A549 (cell line): ENCODE results near the gene INSYN1. TPM values are rescaled to one million over a fixed set of nuclear protein-coding genes. Genes with fewer than 3 reads are reported as not detected.
A peak's percentile ranks its signal among the peaks of the same experiment; 100 is the strongest.

Source experiments
- ATAC-seq, 2 experiments: fragments of 200-7000 bp in 1 of 2; fragments of >200 bp in 1 of 2; cut with Nextera tagmentation in 1 of 2; cut with Tn5 transposase in 1 of 2; 3 replicates each; pipeline versions ENCODE4 v1.8.0 to v1.9.1; 2018 to 2020; ENCODE audit warnings: mild to moderate bottlenecking in 1 of 2, moderate library complexity in 1 of 2
- CTCF ChIA-PET: fragments of 300-600 bp; sonication (Branson Sonifier 250); formaldehyde crosslinking; extraction: SDS; loops from one replicate; lab custom pipeline; 2021; ENCODE audit warnings: antibody characterized with exemption, inconsistent platforms; lab: Yijun Ruan, JAX
- POLR2A ChIA-PET: fragments of 350-600 bp; formaldehyde crosslinking; extraction: SDS; loops from one replicate; lab custom pipeline; 2021; ENCODE audit warnings: antibody characterized with exemption, inconsistent platforms; lab: Yijun Ruan, JAX
- DNase-seq, 2 experiments: peaks; one replicate each; pipeline versions ENCODE4 v3.0.0 to v3.0.0-alpha.2; 2011 to 2016; ENCODE audit warnings: low read depth in 1 of 2, low spot score in 1 of 2
- FAIRE-seq: peaks from 2 replicates; lab custom pipeline; 2011; peaks lifted over from hg19 to GRCh38; lab: Jason Lieb, UNC
- H3K27ac ChIP-seq, 2 experiments: fragments of >200 bp; sonication (Bioruptor Twin); formaldehyde crosslinking; 3 replicates each; pipeline ENCODE4 v1.5.1; 2016 to 2017
- H3K4me1 ChIP-seq: fragments of >200 bp; sonication (Bioruptor Twin); formaldehyde crosslinking; 3 replicates; pipeline ENCODE4 v1.6.1; 2016
- H3K4me2 ChIP-seq: fragments of >200 bp; sonication (Bioruptor Twin); formaldehyde crosslinking; 3 replicates; pipeline ENCODE4 v1.6.1; 2016
- H3K4me3 ChIP-seq: fragments of >200 bp; sonication (Bioruptor Twin); formaldehyde crosslinking; 3 replicates; pipeline ENCODE4 v1.5.1; 2016
- H3K9me3 ChIP-seq: fragments of >200 bp; sonication (Bioruptor Twin); formaldehyde crosslinking; 3 replicates; pipeline ENCODE4 v1.6.1; 2016
- CBX8 ChIP-seq: fragments of 200-600 bp; sonication (generic); IDR thresholded peaks from 2 replicates; pipeline ENCODE4 v1.6.1; 2016
- CHD2 ChIP-seq: fragments of 150-350 bp; IDR thresholded peaks from 2 replicates; pipeline ENCODE4 v1.6.1; 2014; ENCODE audit warnings: low read length; ENCODE audit not compliant: partially characterized antibody
- EHF ChIP-seq: fragments of 250-450 bp; sonication (Bioruptor Pico); IDR thresholded peaks from 2 replicates; pipeline ENCODE4 v1.5.0; 2020; ENCODE audit warnings: mild to moderate bottlenecking
- EHMT2 ChIP-seq: fragments of 200-600 bp; sonication (generic); IDR thresholded peaks from 2 replicates; pipeline ENCODE4 v1.6.1; 2016; ENCODE audit warnings: antibody characterized with exemption, low read depth, mild to moderate bottlenecking, moderate library complexity
- ELK1 ChIP-seq: fragments of 150-350 bp; IDR thresholded peaks from 2 replicates; pipeline ENCODE4 v1.6.1; 2014; ENCODE audit warnings: low read depth, mild to moderate bottlenecking, low read length
- EP300 ChIP-seq, 2 experiments: fragments of >200 bp; sonication (Bioruptor Twin); formaldehyde crosslinking; IDR thresholded peaks; 2 replicates in 1 of 2; 3 replicates in 1 of 2; pipeline ENCODE4 v1.6.1; 2016 to 2017
- ESRRA ChIP-seq: fragments of 150-350 bp; IDR thresholded peaks from 2 replicates; pipeline ENCODE4 v1.6.1; 2014; ENCODE audit warnings: mild to moderate bottlenecking, low read length, borderline replicate concordance
- GATA3 ChIP-seq: IDR thresholded peaks from 2 replicates; pipeline ENCODE4 v1.6.1; 2012; ENCODE audit warnings: borderline replicate concordance
- HES2 ChIP-seq: fragments of >200 bp; sonication (Bioruptor Twin); formaldehyde crosslinking; IDR thresholded peaks from 2 replicates; pipeline ENCODE4 v1.6.1; 2016
- HEYL ChIP-seq: fragments of 250-450 bp; sonication (Bioruptor Pico); IDR thresholded peaks from 2 replicates; pipeline ENCODE4 v1.8.0; 2021; ENCODE audit warnings: mild to moderate bottlenecking, moderate library complexity
- HOXB13 ChIP-seq: fragments of 250-450 bp; sonication (Bioruptor Pico); IDR thresholded peaks from 2 replicates; pipeline ENCODE4 v1.5.0; 2020; ENCODE audit warnings: low read depth, mild to moderate bottlenecking, moderate library complexity
- KDM1A ChIP-seq: fragments of 200-600 bp; sonication (generic); IDR thresholded peaks from 2 replicates; pipeline ENCODE4 v1.6.1; 2016; ENCODE audit warnings: low read depth, mild to moderate bottlenecking
- KDM5A ChIP-seq: fragments of 200-600 bp; sonication (generic); IDR thresholded peaks from 2 replicates; pipeline ENCODE4 v1.6.1; 2016; ENCODE audit warnings: antibody characterized with exemption, mild to moderate bottlenecking
- MAFK ChIP-seq: fragments of 450-650 bp; IDR thresholded peaks from 2 replicates; pipeline ENCODE4 v1.6.1; 2014; ENCODE audit not compliant: partially characterized antibody
- NFE2L2 ChIP-seq: fragments of 150-350 bp; conservative IDR thresholded peaks from 2 replicates; pipeline ENCODE4 v1.6.1; 2014; ENCODE audit warnings: low read length
- NPAS2 ChIP-seq: fragments of 250-450 bp; sonication (Bioruptor Pico); IDR thresholded peaks from 2 replicates; pipeline ENCODE4 v1.8.0; 2022; ENCODE audit warnings: mild to moderate bottlenecking, moderate library complexity, borderline replicate concordance
- PBX3 ChIP-seq: IDR thresholded peaks from 2 replicates; pipeline ENCODE4 v1.6.1; 2012
- PHF8 ChIP-seq: fragments of 200-600 bp; sonication (generic); IDR thresholded peaks from 2 replicates; pipeline ENCODE4 v1.6.1; 2016; ENCODE audit warnings: low read depth, mild to moderate bottlenecking, antibody characterized with exemption, moderate library complexity, borderline replicate concordance
- POLR2AphosphoS2 ChIP-seq: conservative IDR thresholded peaks from 2 replicates; pipeline ENCODE4 v1.6.1; 2012; ENCODE audit warnings: low read length, improper control_type of control experiment, inconsistent platforms
- RAD21 ChIP-seq, 2 experiments: fragments of >200 bp in 1 of 2; sonication (Bioruptor Twin) in 1 of 2; formaldehyde crosslinking in 1 of 2; IDR thresholded peaks in 1 of 2; conservative IDR thresholded peaks in 1 of 2; 2 replicates in 1 of 2; 3 replicates in 1 of 2; pipeline ENCODE4 v1.6.1; 2012 to 2018; ENCODE audit warnings: inconsistent platforms in 1 of 2
- RCOR1 ChIP-seq: fragments of 150-350 bp; IDR thresholded peaks from 2 replicates; pipeline ENCODE4 v1.6.1; 2014; ENCODE audit warnings: antibody characterized with exemption, low read length, low read depth
- ZFP36 ChIP-seq: fragments of 450-650 bp; IDR thresholded peaks from 2 replicates; pipeline ENCODE4 v1.6.1; 2014; ENCODE audit warnings: borderline replicate concordance; ENCODE audit not compliant: partially characterized antibody
- ZNF302 ChIP-seq: fragments of 250-450 bp; sonication (Bioruptor Pico); IDR thresholded peaks from 2 replicates; pipeline ENCODE4 v1.9.0; 2021; ENCODE audit warnings: inconsistent platforms, mild to moderate bottlenecking, moderate library complexity
- ZSCAN20 ChIP-seq: fragments of 250-450 bp; sonication (Bioruptor Pico); IDR thresholded peaks from 2 replicates; pipeline ENCODE4 v1.8.0; 2022; ENCODE audit warnings: mild to moderate bottlenecking, moderate library complexity
- WGBS: methylation state at CpG from one replicate; pipeline ENCODE4 v1.1.6; 2017; ENCODE audit errors: missing lambda C conversion rate; 5-methylcytosine and 5-hydroxymethylcytosine counted together
- polyA plus RNA-seq, 4 experiments: library from polyadenylated mRNA; depleted of rRNA in 3 of 4; stranded (reverse); fragments of >200 nt; fragmentation: RNase III in 1 of 4; extraction: RNeasy Plus Mini Kit Qiagen cat#74134 plus additional on column Dnase treatment in 1 of 4; gene quantifications; 2 replicates in 3 of 4; 3 replicates in 1 of 4; pipeline ENCODE4 v1.2.3, GENCODE V29; 2011 to 2017
- TF ChIP-seq, protein P1 (sequence below): fragments of 250-450 bp; sonication (Bioruptor Pico); IDR thresholded peaks from 2 replicates; pipeline ENCODE4 v1.5.0; 2020; ENCODE audit warnings: low read depth, mild to moderate bottlenecking, moderate library complexity

Gene INSYN1
- polyA plus RNA-seq, 2 of the 4 experiments (the other 2 are of a cell fraction): 0.54 to 1.9 TPM

DNA sequence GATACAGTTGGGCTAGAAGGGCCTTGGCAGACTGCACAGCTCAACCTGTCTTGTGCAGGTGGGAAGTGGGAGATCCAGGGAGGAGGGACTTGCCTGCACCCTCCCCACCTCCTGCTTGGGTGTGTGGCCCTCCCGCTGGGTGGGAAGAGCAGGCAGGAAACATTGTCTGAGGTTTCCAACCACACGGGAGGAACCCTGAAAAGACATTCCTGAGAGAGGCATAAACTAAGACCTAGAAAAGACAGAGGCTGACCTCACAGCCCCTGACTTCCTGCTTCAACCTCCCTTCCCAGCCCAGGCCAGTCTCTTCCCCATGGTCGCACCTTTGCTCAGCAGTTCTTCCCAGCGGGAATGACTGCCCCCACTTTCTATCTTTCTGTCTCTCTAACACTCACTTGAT, 46.3 kb upstream of the INSYN1 start:
- Histone ChIP-seq H3K4me1 (peaks cover 29% of the 10 kb centered on the region), H3K27ac (peak overlapping the region; percentile 13 to 83; a peak in 4 of 6 replicates), H3K9me3 (no peaks in the 10 kb centered on the region), H3K4me2 (no peak overlapping the region), H3K4me3 (no peak overlapping the region)
- 69% methylated on average over 4 of the region's 4 CpGs for WGBS
- POLR2A ChIA-PET: no interaction called here
- ATAC-seq (no peak), FAIRE-seq (no peak), DNase-seq (peak in 1 of 2 experiments; percentile 4)
- CTCF ChIA-PET: interaction anchor here (1.1 to 1.5 kb wide), 3 partner anchors 11 to 165 kb away, joined by 4 to 7 read pairs (median 4); no protein-coding TSS in a partner anchor
- no peak for TF ChIP-seq RCOR1
- no peak for TF ChIP-seq KDM1A
- TF ChIP-seq, protein P1, sequence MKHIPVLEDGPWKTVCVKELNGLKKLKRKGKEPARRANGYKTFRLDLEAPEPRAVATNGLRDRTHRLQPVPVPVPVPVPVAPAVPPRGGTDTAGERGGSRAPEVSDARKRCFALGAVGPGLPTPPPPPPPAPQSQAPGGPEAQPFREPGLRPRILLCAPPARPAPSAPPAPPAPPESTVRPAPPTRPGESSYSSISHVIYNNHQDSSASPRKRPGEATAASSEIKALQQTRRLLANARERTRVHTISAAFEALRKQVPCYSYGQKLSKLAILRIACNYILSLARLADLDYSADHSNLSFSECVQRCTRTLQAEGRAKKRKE (CRISPR knock-in tag): no peak
- TF ChIP-seq HEYL (CRISPR knock-in tag): no peak
- no peak for TF ChIP-seq ZSCAN20 (CRISPR knock-in tag)
- TF ChIP-seq KDM5A: no peak
- no peak for TF ChIP-seq NFE2L2
- no peak for TF ChIP-seq ESRRA
- TF ChIP-seq POLR2AphosphoS2: no peak

- Histone ChIP-seq H3K4me1 (peaks cover 29% of the 10 kb centered on the region), H3K9me3 (no peaks in the 10 kb centered on the region), H3K4me2 (no peak overlapping the region), H3K27ac (no peak overlapping the region), H3K4me3 (no peak overlapping the region)
- CTCF ChIA-PET: no interaction called here
- POLR2A ChIA-PET: interaction anchor here (0.5 kb wide), 1 partner anchor 62 kb away, joined by 3 read pairs; no protein-coding TSS in a partner anchor
- 61% methylated on average over 13 of the region's 14 CpGs for WGBS
- DNase-seq: no peak
- no peak for TF ChIP-seq PHF8
- no peak for TF ChIP-seq NFE2L2
- no peak for TF ChIP-seq NPAS2 (CRISPR knock-in tag)
- no peak for TF ChIP-seq GATA3
- TF ChIP-seq RAD21 (conservative IDR thresholded peaks at IDR 0.05 in 1 of 2, IDR thresholded peaks at IDR 0.05 in 1 of 2): no peak
- no peak for TF ChIP-seq EHMT2
- TF ChIP-seq KDM1A: no peak
- TF ChIP-seq, protein P1 (CRISPR knock-in tag): no peak
- no peak for TF ChIP-seq ELK1
- no peak for TF ChIP-seq EP300 (IDR thresholded peaks at IDR 0.05)
- TF ChIP-seq HES2: no peak
- FAIRE-seq: no peak
- no peak for ATAC-seq
These were observed 44.4 kb upstream of the INSYN1 start for GRCh38 chr15:73797366-73798158.

GRCh38 chr15:73796331-73796831, 43.2 kb upstream of the INSYN1 start:
- 82% methylated on average over 9 of the region's 11 CpGs for WGBS
- no peak for DNase-seq
- H3K9me3 ChIP-seq: no peaks in the 10 kb centered on the region
- no peak overlapping the region for H3K4me3 ChIP-seq
- TF ChIP-seq RCOR1 (no peak), CBX8 (no peak), GATA3 (no peak), HOXB13 (CRISPR knock-in tag) (no peak), HEYL (CRISPR knock-in tag) (no peak), MAFK (no peak), ZFP36 (no peak), EHF (CRISPR knock-in tag) (no peak), CHD2 (no peak), PBX3 (no peak), ZNF302 (CRISPR knock-in tag) (no peak), ESRRA (no peak)
- TF ChIP-seq, all 56 proteins: peak for 0
- CTCF ChIA-PET: no interaction called here
- FAIRE-seq (no peak), ATAC-seq (no peak)
- Histone ChIP-seq H3K4me1 (peaks cover 24% of the 10 kb centered on the region), H3K27ac (no peak overlapping the region), H3K4me2 (no peak overlapping the region)
- POLR2A ChIA-PET: no interaction called here
